PC-9 (cell line): Measurements from ENCODE around the gene RIPOR2. TPM values are rescaled to one million over a fixed set of nuclear protein-coding genes. Genes with fewer than 3 reads are reported as not detected.

Experiments used
- BruUV-seq: library from RNA; stranded (reverse); fragments of 400-500 nt; replicated peaks from 2 replicates; lab custom pipeline; 2021; lab: Mats Ljungman, UMichigan
- CTCF ChIA-PET: fragments of 300-600 bp; sonication (Branson Sonifier 250); formaldehyde crosslinking; loops from one replicate; lab custom pipeline; 2022; ENCODE audit warnings: antibody characterized with exemption; lab: Charles Lee
- POLR2A ChIA-PET: fragments of 300-600 bp; sonication (Branson Sonifier 250); formaldehyde crosslinking; loops from one replicate; lab custom pipeline; 2022; ENCODE audit warnings: antibody characterized with exemption; ENCODE audit not compliant: unreplicated experiment; lab: Charles Lee
- DNase-seq, 2 experiments: peaks; one replicate each; pipeline versions ENCODE4 v3.0.0 to v3.0.0-alpha.2; 2015 to 2022; ENCODE audit warnings: mixed read lengths in 1 of 2
- H2AFZ ChIP-seq: fragments of 200-600 bp; sonication (generic); 2 replicates; pipeline ENCODE4 v1.8.1; 2017; ENCODE audit warnings: antibody characterized with exemption
- H3F3A ChIP-seq: fragments of 200-600 bp; sonication (generic); 2 replicates; pipeline ENCODE4 v1.8.1; 2017; ENCODE audit warnings: antibody characterized with exemption, mild to moderate bottlenecking, low read depth; ENCODE audit not compliant: insufficient read depth
- H3K27ac ChIP-seq: fragments of 200-600 bp; sonication (generic); 2 replicates; pipeline ENCODE4 v1.6.1; 2016; ENCODE audit warnings: mixed run types
- H3K27me3 ChIP-seq: fragments of 200-600 bp; sonication (generic); 2 replicates; pipeline ENCODE4 v1.6.1; 2016; ENCODE audit warnings: low read depth, mixed run types; ENCODE audit not compliant: insufficient read depth
- H3K36me3 ChIP-seq: fragments of 200-600 bp; sonication (generic); 2 replicates; pipeline ENCODE4 v1.6.1; 2016; ENCODE audit warnings: low read depth, mixed run types
- H3K4me1 ChIP-seq: fragments of 200-600 bp; sonication (generic); replicated peaks from 2 replicates; pipeline ENCODE4 v1.6.1; 2016; ENCODE audit warnings: mixed run types; ENCODE audit not compliant: insufficient read depth
- H3K4me2 ChIP-seq: fragments of 200-600 bp; sonication (generic); 2 replicates; pipeline ENCODE4 v1.6.1; 2017; ENCODE audit warnings: mixed run types
- H3K4me3 ChIP-seq: fragments of 200-600 bp; sonication (generic); 2 replicates; pipeline ENCODE4 v1.6.1; 2016; ENCODE audit warnings: mixed run types
- H3K79me2 ChIP-seq: fragments of 200-600 bp; sonication (generic); 2 replicates; pipeline ENCODE4 v1.6.1; 2017; ENCODE audit warnings: low read depth, mixed run types
- H3K9me2 ChIP-seq: fragments of 200-600 bp; sonication (generic); 2 replicates; pipeline ENCODE4 v1.8.1; 2017; ENCODE audit warnings: mild to moderate bottlenecking; ENCODE audit not compliant: insufficient read depth
- H3K9me3 ChIP-seq: fragments of 200-600 bp; sonication (generic); 2 replicates; pipeline ENCODE4 v1.8.1; 2016; ENCODE audit warnings: low read depth; ENCODE audit not compliant: insufficient read depth
- H4K20me1 ChIP-seq: fragments of 200-600 bp; sonication (generic); 2 replicates; pipeline ENCODE4 v1.8.1; 2017; ENCODE audit not compliant: insufficient read depth
- CTCF ChIP-seq: fragments of 200-600 bp; sonication (generic); conservative IDR thresholded peaks from 2 replicates; pipeline ENCODE4 v1.6.1; 2017; ENCODE audit warnings: mixed run types, antibody characterized with exemption, mild to moderate bottlenecking, moderate library complexity
- EZH2 ChIP-seq: fragments of 200-600 bp; sonication (generic); IDR thresholded peaks from 2 replicates; pipeline ENCODE4 v1.8.0; 2017; ENCODE audit warnings: antibody characterized with exemption, low read depth
- intact Hi-C: fragments of 100-400 bp; cut with micrococcal nuclease; formaldehyde crosslinking; loops from one replicate; pipeline ENCODE4 v1.10.0; 2022; ENCODE audit not compliant: unreplicated experiment
- total RNA-seq: library from RNA; stranded (reverse); gene quantifications from 2 replicates; pipeline ENCODE4 v1.2.3, GENCODE V29; 2021

RIPOR2 gene
- total RNA-seq, 1 experiment from 2014 or later = 0.94 TPM

DNA sequence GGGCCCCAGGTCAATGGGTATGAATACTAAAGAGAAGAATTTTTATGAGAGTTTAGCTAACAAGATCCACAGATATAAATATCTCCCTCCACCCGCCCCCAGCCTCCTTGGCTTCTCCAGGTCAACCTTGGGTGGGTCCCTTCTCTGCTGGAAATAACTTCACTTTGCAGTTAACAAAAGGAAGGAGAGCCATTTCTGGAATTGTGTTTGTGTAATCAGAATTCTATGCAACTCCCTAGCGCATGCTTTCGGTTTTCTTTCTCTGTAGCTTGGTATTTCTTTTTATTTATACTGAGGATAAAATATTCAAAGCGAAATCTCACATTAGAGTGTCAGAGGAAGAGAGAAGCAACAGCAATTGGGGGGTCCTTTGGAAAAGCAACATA lies 27.1 kb downstream of the RIPOR2 start:
- POLR2A ChIA-PET = no interaction called here
- no TSS peak for BruUV-seq
- CTCF ChIA-PET = no interaction called here

DNA sequence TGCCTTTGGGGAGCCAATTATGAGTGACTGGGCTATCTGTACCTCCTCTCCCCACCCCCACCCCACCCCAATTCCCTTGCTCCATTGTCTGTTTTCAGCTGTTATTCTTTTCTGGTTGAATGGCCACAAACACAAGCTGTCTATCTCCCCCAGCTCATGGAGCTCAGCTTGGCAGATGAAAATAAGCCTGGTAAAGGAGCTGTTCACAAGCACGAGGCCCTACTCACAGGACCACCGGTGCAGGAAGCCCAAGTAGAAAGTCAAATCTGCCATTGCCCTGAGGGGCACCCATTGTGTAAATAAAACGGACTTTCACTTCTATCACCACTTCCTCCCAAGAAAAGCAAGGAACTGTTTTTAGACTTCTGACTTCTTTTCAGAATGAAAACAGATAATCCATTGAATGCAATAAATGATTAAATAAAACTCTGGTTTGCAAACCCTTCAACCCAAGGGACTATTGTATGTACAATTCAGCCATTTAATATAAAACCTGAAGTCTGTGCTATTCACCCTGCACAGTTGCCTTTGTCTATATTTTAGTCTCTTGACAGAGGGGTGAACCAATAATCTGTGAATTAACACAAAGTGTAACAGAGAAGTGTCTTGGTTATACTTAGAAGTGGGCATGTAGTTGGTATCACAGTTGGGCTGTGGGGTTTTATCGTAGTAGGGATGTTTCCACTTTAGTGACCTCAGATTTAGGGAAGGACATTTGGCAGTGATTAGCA lies 27.7 kb downstream of the RIPOR2 start:
- BruUV-seq = no TSS peak
- ChIA-PET POLR2A (interaction anchor here (0.6 kb wide), 1 partner anchor 83 kb away, joined by 18 read pairs; no protein-coding TSS in a partner anchor), CTCF (no interaction called here)
- TF ChIP-seq CTCF = no peak
- TF ChIP-seq EZH2 = no peak
- no peak overlapping the region for H3K4me3 ChIP-seq
- no peaks in the 10 kb centered on the region for H3K79me2 ChIP-seq
- H3K9me3 ChIP-seq = no peaks in the 10 kb centered on the region
- peaks cover 21% of the 10 kb centered on the region for H3K27me3 ChIP-seq
- no peak overlapping the region for H3K4me2 ChIP-seq
- intact Hi-C loops = no loop called here
- H3F3A ChIP-seq = no peaks in the 10 kb centered on the region
- H3K4me1 ChIP-seq = peaks cover 15% of the 10 kb centered on the region; the same call in 1 of the 2 replicates
- no peaks in the 10 kb centered on the region for H3K9me2 ChIP-seq
- no peak overlapping the region for H2AFZ ChIP-seq
- no peaks in the 10 kb centered on the region for H3K36me3 ChIP-seq
- no peak overlapping the region for H3K27ac ChIP-seq
- no peaks in the 10 kb centered on the region for H4K20me1 ChIP-seq
- DNase-seq = no peak

More for the DNA sequence above, 27.1 kb downstream of the RIPOR2 start:
- Histone ChIP-seq H3K4me1 (peaks cover 15% of the 10 kb centered on the region; the same call in 1 of the 2 replicates), H3K27ac (no peak overlapping the region), H2AFZ (no peak overlapping the region), H3K4me3 (no peak overlapping the region), H3K36me3 (no peaks in the 10 kb centered on the region), H4K20me1 (no peaks in the 10 kb centered on the region), H3K79me2 (no peaks in the 10 kb centered on the region), H3K9me2 (no peaks in the 10 kb centered on the region), H3K4me2 (no peak overlapping the region), H3K27me3 (peaks cover 21% of the 10 kb centered on the region), H3F3A (no peaks in the 10 kb centered on the region), H3K9me3 (no peaks in the 10 kb centered on the region)
- peak in 1 of 2 experiments; percentile 45 for DNase-seq
- intact Hi-C loops = no loop called here
- no peak for TF ChIP-seq CTCF
- TF ChIP-seq EZH2 = no peak

- Histone ChIP-seq H4K20me1 (no peaks in the 10 kb centered on the region), H3F3A (no peaks in the 10 kb centered on the region), H3K4me3 (no peak overlapping the region), H3K4me1 (peaks cover 15% of the 10 kb centered on the region; the same call in 1 of the 2 replicates), H3K79me2 (no peaks in the 10 kb centered on the region), H3K4me2 (no peak overlapping the region), H3K27me3 (peaks cover 13% of the 10 kb centered on the region), H2AFZ (no peak overlapping the region), H3K9me3 (no peaks in the 10 kb centered on the region), H3K9me2 (no peaks in the 10 kb centered on the region), H3K27ac (no peak overlapping the region), H3K36me3 (no peaks in the 10 kb centered on the region)
- no peak for TF ChIP-seq EZH2
- TF ChIP-seq CTCF = no peak
- ChIA-PET POLR2A (no interaction called here), CTCF (no interaction called here)
- BruUV-seq = no TSS peak
- DNase-seq = no peak
- intact Hi-C loops = no loop called here
These were observed 29.4 kb downstream of the RIPOR2 start for GRCh38 chr6:24906314-24906713.
